ENCODE data around the gene CR1. TPM values are rescaled to one million over a fixed set of nuclear protein-coding genes. Genes with fewer than 3 reads are reported as not detected.

The CR1 gene
- total and polyA plus RNA-seq, 9 of the 15 experiments (the other 6 are each of a cell fraction or from before 2014, with no cell fraction given) = 0.07 to 0.47 (median 0.18) TPM

DNA sequence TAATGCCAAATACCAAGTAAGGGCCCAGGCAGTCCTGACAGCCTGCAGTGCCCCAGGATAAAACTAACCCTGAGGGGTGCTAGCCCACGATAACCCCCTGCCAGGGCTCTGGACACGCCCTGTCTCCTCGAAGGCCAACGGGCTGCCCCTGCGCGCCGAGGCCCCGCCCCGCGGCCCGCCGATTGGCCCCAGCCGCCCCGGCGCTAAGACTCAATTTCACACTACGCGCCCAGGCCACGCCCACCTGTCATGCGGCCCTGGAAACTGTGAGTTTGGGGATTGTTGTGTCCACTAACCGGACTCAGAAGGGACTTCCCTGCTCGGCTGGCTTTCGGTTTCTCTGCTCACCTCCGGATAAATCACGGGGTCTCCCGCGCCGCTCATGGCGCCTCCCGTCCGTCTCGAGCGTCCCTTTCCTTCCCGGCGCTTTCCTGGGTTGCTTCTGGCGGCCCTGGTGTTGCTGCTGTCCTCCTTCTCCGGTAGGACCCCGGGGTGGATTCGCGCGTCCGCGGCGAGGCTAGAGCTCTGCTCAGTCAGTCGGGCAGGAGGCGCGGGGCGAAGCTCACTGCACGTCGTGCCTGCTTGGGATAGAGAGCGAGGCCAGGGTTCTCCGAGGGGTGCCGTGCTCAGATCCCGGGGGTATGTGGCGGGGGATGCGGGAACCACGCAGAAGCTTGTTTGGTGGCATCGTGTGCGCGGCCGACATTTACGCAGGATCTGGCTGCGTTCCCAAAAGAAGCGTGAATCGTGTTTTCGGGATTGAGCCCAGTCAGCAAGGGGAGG, 149.1 kb downstream of the CR1 start, which contains the start of gene CR1L (continued):
- TF ChIP-seq POLR3A (IDR thresholded peaks at IDR 0.05; ENCODE audit: borderline replicate concordance, extremely low read depth, insufficient read depth, insufficient read length) (no peak), PCBP1 (IDR thresholded peaks at IDR 0.05; ENCODE audit: low read depth, low read length, poor library complexity, severe bottlenecking) (peak; percentile 47), TRIM24 (IDR thresholded peaks at IDR 0.05) (0 out of 4 replicates have a peak, but pooled peaks of 1 of the 2 experiments have one; percentile 37), SP2 (IDR thresholded peaks at IDR 0.05; ENCODE audit: extremely low read depth, low read depth, low read length, poor library complexity, severe bottlenecking) (peak; percentile 8), POLR2AphosphoS5 (IDR thresholded peaks at IDR 0.05; ENCODE audit: control insufficient read depth, insufficient read depth, low read depth, low read length) (peak; percentile 70), RBM25 (IDR thresholded peaks at IDR 0.05; ENCODE audit: low read depth, low read length, severe bottlenecking) (peak; percentile 78), ARHGAP35 (IDR thresholded peaks at IDR 0.05; ENCODE audit: partially characterized antibody) (no peak), TGIF2 (CRISPR knock-in tag; IDR thresholded peaks at IDR 0.05) (peak; percentile 95), ZNF316 (IDR thresholded peaks at IDR 0.05) (peak; percentile 57; the same call in 1 of the 2 replicates), TCF7 (IDR thresholded peaks at IDR 0.05; ENCODE audit: borderline replicate concordance) (0 out of 2 replicates have a peak, but pooled peaks have one; percentile 21), TAF9B (IDR thresholded peaks at IDR 0.05; ENCODE audit: partially characterized antibody) (no peak), MEF2A (IDR thresholded peaks at IDR 0.05; ENCODE audit: control insufficient read depth, low read depth, low read length) (no peak), HLTF (IDR thresholded peaks at IDR 0.05) (0 out of 2 replicates have a peak, but pooled peaks have one; percentile 41), SMC3 (conservative IDR thresholded peaks at IDR 0.05; ENCODE audit: insufficient read depth, low read depth, low read length) (0 out of 2 replicates have a peak, but pooled peaks have one; percentile 10), FIP1L1 (IDR thresholded peaks at IDR 0.05; ENCODE audit: low read depth, low read length, poor library complexity, severe bottlenecking) (no peak), FOXP1 (CRISPR knock-in tag; IDR thresholded peaks at IDR 0.05) (peak; percentile 77; the same call in 1 of the 2 replicates)
- TF ChIP-seq, protein P1, sequence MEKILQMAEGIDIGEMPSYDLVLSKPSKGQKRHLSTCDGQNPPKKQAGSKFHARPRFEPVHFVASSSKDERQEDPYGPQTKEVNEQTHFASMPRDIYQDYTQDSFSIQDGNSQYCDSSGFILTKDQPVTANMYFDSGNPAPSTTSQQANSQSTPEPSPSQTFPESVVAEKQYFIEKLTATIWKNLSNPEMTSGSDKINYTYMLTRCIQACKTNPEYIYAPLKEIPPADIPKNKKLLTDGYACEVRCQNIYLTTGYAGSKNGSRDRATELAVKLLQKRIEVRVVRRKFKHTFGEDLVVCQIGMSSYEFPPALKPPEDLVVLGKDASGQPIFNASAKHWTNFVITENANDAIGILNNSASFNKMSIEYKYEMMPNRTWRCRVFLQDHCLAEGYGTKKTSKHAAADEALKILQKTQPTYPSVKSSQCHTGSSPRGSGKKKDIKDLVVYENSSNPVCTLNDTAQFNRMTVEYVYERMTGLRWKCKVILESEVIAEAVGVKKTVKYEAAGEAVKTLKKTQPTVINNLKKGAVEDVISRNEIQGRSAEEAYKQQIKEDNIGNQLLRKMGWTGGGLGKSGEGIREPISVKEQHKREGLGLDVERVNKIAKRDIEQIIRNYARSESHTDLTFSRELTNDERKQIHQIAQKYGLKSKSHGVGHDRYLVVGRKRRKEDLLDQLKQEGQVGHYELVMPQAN (IDR thresholded peaks at IDR 0.05; ENCODE audit: borderline replicate concordance) = peak; percentile 94
- TF ChIP-seq, protein P2, sequence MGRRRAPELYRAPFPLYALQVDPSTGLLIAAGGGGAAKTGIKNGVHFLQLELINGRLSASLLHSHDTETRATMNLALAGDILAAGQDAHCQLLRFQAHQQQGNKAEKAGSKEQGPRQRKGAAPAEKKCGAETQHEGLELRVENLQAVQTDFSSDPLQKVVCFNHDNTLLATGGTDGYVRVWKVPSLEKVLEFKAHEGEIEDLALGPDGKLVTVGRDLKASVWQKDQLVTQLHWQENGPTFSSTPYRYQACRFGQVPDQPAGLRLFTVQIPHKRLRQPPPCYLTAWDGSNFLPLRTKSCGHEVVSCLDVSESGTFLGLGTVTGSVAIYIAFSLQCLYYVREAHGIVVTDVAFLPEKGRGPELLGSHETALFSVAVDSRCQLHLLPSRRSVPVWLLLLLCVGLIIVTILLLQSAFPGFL (CRISPR knock-in tag; IDR thresholded peaks at IDR 0.05) = 0 out of 2 replicates have a peak, but pooled peaks have one; percentile 91
- TF ChIP-seq, protein P3, sequence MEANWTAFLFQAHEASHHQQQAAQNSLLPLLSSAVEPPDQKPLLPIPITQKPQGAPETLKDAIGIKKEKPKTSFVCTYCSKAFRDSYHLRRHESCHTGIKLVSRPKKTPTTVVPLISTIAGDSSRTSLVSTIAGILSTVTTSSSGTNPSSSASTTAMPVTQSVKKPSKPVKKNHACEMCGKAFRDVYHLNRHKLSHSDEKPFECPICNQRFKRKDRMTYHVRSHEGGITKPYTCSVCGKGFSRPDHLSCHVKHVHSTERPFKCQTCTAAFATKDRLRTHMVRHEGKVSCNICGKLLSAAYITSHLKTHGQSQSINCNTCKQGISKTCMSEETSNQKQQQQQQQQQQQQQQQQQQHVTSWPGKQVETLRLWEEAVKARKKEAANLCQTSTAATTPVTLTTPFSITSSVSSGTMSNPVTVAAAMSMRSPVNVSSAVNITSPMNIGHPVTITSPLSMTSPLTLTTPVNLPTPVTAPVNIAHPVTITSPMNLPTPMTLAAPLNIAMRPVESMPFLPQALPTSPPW (CRISPR knock-in tag; IDR thresholded peaks at IDR 0.05) = peak; percentile 26; the same call in 1 of the 2 replicates
- TF ChIP-seq, protein P4, sequence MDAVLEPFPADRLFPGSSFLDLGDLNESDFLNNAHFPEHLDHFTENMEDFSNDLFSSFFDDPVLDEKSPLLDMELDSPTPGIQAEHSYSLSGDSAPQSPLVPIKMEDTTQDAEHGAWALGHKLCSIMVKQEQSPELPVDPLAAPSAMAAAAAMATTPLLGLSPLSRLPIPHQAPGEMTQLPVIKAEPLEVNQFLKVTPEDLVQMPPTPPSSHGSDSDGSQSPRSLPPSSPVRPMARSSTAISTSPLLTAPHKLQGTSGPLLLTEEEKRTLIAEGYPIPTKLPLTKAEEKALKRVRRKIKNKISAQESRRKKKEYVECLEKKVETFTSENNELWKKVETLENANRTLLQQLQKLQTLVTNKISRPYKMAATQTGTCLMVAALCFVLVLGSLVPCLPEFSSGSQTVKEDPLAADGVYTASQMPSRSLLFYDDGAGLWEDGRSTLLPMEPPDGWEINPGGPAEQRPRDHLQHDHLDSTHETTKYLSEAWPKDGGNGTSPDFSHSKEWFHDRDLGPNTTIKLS (IDR thresholded peaks at IDR 0.05; ENCODE audit: borderline replicate concordance, low read depth) = peak; percentile 49; the same call in 1 of the 2 replicates
